H1 (cell line): ENCODE measurements around the gene ULBP3. TPM values are rescaled to one million over a fixed set of nuclear protein-coding genes. Genes with fewer than 3 reads are reported as not detected.

Experiments used
- TCF12 ChIP-seq: IDR thresholded peaks from 2 replicates; pipeline ENCODE4 v1.6.1; 2011; ENCODE audit warnings: low read depth, mild to moderate bottlenecking, low read length
- polyA plus RNA-seq, 7 experiments: library from polyadenylated mRNA; depleted of rRNA in 3 of 7; stranded (reverse) in 5 of 7; unstranded in 2 of 7; fragments of >200 nt in 5 of 7; fragments of 200-250 nt in 2 of 7; gene quantifications; 1 replicate in 5 of 7; 2 replicates in 1 of 7; 4 replicates in 1 of 7; pipeline versions ENCODE4 v1.2.1 to v1.2.3, GENCODE V29; 2011 to 2013; ENCODE audit warnings: missing spikeins in 2 of 7, mixed read lengths in 2 of 7
- total RNA-seq: library from RNA; stranded (reverse); fragmentation: NEBNext Ultra II Directional; extraction: Animal tissue kit (Norgen Biotek cat#: 25700); gene quantifications from 2 replicates; pipeline ENCODE4 v1.2.1, GENCODE V29; 2021

Gene ULBP3
- total and polyA plus RNA-seq, 2 of the 8 experiments (the other 6 are each of a cell fraction or from before 2014, with no cell fraction given), result 1.9 to 4.2 TPM

- TF ChIP-seq TCF12, result no peak
Measured at GRCh38 chr6:150058986-150059385, 9.9 kb downstream of the ULBP3 start (continued).
